Endometrial microvascular endothelial cells (primary cell): ENCODE measurements around the gene CSF2RB. TPM values are rescaled to one million over a fixed set of nuclear protein-coding genes. Genes with fewer than 3 reads are reported as not detected.

Experiments used
- in situ Hi-C: cut with HindIII; loops from 2 replicates; pipeline ENCODE4 v1.10.0; 2017; ENCODE audit warnings: low sequenced_read_pairs, low pct_unique_long_range_greater_than_20kb; ENCODE audit errors: inconsistent ontology term
- total RNA-seq: library from RNA; depleted of rRNA; stranded (reverse); fragments of >200 nt; gene quantifications from one replicate; pipeline ENCODE4 v1.2.3, GENCODE V29; 2015; ENCODE audit errors: inconsistent ontology term

Gene CSF2RB
- total RNA-seq, 1 donor from 2014 or later = 4.1 TPM

DNA sequence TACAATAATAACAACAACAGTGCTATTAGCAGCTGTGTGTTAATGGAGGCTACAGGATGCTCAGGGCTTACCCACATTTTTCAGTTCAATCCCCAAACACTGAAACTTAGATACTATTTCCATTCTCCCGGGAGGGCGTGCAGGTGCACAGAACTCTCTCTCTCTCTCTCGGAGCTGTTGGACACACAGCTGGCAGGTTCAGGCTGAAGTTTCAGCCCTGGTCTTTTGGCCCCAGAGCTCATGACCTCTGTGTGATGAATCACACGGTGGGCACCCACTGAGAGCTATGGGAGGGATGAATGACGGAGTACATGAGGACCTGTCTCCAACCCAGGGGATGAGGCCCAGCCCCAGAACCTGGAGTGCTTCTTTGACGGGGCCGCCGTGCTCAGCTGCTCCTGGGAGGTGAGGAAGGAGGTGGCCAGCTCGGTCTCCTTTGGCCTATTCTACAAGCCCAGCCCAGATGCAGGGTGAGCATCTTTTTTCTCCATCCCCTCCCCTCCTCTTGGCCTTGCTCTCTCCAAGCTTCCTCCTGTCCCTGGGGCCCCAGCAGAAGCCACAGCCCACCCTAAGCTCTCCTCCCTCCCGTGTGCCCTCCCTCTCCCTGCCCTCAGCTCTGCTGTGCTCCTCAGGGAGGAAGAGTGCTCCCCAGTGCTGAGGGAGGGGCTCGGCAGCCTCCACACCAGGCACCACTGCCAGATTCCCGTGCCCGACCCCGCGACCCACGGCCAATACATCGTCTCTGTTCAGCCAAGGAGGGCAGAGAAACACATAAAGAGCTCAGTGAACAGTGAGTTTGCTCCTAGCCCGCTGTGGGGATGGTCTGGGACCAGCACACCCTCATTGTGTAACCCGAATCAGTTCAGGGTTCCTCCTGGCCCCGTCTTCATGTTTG lies 16.9 kb downstream of the CSF2RB start:
- in situ Hi-C loops = no loop called here

DNA sequence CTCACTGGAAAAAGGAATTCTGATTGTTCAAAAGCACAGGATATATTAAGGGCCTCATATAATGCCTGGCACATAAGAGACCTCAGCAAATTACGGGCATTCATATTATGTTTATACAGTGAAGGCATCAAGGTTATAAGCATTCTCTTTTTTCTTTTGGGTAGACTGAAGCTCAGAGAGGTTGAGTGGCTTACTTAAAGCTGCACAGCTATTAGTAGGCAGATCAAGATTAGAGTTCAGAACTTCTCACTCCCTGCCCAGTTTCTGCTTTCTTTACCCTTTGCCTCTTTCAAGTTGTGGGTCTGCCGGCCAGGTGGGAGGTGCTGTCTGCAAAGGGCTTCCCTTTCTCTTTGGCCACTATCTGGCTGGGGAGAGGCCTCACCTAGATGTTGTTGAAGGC lies 18.0 kb downstream of the CSF2RB start:
- in situ Hi-C loops = no loop called here

DNA sequence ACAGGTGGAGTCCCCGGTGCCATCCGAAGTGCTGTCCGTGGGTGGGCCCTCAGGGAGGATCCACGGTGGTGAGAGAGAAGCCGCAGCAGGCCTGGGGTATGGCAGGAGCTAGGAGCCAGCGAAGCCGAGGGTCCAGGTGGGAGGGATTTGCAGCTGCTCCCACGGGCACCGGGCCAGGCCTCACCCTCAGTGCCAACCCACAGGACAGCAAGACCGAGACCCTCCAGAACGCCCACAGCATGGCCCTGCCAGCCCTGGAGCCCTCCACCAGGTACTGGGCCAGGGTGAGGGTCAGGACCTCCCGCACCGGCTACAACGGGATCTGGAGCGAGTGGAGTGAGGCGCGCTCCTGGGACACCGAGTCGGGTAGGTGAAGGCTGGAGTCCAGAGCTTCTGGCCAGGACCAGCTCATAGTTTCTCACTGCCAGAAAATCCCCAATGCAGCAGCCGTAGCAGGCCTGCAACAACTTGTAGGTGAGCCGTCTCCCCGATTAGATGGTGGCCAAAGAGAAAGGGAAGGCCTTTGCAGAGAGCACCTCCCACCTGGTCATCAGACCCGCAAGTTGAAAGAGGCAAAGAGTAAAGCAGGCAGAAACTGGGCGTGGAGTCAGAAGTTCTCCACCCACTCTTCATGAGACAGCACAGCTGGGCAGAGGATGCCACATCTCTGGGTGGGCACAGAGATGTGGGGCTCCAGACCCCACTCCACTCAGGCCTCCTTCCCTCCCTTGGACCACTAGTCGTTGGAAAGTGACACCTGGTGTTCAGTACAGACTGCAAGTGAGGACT lies 20.4 kb downstream of the CSF2RB start:
- in situ Hi-C loops = no loop called here

DNA sequence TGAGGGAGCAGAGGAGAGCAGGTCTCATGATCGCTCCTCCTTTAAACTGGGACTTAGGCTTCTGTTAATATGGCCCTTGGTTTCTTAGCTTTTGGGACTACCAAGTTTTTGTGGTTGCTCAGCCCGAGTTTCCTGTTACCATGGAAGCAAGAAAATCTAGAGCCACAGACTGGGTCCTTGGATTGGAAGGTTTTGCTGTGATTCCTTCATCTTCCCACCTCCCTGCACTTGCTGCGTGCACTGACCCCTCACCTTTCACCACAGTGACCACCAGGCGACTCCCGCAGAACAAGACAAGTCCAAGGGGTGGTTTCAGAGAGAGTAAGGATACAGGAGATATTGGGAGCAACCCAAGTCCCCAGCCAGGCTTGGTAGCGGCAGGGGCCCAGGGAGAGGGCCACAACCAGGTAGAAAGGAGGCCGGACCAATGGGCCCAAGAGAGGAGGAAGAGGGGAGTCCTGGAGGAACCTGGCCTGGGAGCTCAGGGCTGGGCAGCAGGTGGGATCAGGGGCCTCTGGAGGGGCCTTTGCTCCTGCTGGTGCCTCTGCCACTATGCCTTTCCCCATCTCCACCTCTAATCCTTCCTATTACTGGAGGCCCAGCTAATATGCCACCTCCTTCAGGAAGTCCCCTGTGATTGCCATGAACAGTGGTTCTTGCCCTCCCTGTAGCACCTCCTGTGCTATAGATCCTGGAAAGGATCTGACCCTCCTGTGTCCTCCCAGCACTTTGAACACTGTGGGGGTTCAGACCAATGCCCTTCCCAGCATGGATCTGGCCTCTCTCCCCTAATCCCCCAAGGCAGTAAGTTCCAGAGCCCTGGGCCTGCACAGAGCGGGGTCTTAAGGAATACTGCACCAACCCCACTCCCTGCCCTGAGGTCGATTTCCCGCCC lies 21.2 kb downstream of the CSF2RB start:
- in situ Hi-C loops = no loop called here

DNA sequence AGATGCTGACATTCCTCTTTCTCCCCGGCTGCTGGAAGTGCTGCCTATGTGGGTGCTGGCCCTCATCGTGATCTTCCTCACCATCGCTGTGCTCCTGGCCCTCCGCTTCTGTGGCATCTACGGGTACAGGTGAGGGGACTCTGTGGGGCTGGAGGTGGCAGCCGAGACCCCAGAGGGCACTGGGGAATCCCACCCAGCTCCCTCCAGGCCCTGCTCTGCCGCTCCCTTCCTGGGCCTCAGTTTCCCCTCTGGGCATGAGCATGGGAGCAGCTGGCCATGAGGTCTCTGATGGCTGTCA lies 21.8 kb downstream of the CSF2RB start:
- in situ Hi-C loops = no loop called here

DNA sequence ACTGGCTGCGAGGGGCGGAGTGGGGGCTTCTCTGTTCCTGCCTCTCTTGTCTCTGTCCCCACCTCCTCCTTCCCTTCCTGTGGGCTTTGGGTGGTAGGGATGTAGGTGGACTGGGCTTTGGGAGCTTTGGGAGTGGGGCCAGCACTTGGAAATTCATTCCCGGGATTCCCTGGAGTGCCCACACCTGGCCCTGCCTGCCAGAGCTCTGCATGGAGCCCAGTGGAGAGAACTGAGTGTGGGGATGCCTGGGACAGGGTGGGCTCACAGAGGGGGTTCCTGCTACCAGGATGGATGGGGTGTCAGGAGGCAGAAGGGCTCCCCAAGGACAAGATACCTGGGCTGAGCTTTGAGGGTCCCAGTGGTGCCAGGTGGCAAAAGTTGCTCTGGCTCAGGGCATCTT lies 22.3 kb downstream of the CSF2RB start:
- in situ Hi-C loops = no loop called here

DNA sequence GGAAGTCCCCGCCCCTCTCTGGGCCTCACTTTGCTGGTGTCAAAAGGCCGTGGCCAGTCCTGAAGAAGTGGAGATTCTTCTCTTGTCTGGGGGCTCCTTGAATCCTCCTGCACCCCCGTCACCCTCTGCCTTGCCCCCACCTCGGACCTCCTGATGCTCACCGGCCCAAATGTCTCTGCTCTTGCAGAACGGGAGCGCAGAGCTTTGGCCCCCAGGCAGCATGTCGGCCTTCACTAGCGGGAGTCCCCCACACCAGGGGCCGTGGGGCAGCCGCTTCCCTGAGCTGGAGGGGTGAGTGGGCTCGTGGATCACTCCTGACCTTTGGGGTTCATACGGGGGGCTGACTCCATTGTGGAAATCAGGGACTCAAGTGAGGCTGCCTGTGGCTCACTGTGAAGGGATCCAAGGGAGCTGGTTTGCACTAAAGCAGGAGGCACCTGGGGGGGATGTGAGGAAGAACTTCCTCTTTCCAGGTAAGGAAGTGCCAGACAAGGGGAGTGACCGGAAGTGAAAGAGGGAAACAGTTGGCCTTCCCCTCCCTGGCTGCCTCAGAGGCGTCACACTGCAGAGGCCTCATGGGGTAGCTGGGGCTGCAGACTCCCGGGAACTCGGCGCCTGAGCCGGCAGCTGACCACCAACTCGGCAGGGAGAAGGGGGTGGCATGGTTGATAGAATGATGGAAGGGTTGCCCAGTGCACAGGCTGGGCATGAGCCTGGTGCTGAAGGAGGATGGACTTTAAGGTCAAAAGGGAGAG lies 23.1 kb downstream of the CSF2RB start:
- in situ Hi-C loops = no loop called here

DNA sequence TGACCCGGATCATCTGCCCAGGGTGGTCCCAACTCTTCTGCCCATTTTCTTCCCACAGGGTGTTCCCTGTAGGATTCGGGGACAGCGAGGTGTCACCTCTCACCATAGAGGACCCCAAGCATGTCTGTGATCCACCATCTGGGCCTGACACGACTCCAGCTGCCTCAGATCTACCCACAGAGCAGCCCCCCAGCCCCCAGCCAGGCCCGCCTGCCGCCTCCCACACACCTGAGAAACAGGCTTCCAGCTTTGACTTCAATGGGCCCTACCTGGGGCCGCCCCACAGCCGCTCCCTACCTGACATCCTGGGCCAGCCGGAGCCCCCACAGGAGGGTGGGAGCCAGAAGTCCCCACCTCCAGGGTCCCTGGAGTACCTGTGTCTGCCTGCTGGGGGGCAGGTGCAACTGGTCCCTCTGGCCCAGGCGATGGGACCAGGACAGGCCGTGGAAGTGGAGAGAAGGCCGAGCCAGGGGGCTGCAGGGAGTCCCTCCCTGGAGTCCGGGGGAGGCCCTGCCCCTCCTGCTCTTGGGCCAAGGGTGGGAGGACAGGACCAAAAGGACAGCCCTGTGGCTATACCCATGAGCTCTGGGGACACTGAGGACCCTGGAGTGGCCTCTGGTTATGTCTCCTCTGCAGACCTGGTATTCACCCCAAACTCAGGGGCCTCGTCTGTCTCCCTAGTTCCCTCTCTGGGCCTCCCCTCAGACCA lies 24.0 kb downstream of the CSF2RB start:
- in situ Hi-C loops = no loop called here

DNA sequence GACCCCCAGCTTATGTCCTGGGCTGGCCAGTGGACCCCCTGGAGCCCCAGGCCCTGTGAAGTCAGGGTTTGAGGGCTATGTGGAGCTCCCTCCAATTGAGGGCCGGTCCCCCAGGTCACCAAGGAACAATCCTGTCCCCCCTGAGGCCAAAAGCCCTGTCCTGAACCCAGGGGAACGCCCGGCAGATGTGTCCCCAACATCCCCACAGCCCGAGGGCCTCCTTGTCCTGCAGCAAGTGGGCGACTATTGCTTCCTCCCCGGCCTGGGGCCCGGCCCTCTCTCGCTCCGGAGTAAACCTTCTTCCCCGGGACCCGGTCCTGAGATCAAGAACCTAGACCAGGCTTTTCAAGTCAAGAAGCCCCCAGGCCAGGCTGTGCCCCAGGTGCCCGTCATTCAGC lies 24.6 kb downstream of the CSF2RB start:
- in situ Hi-C loops = no loop called here

DNA sequence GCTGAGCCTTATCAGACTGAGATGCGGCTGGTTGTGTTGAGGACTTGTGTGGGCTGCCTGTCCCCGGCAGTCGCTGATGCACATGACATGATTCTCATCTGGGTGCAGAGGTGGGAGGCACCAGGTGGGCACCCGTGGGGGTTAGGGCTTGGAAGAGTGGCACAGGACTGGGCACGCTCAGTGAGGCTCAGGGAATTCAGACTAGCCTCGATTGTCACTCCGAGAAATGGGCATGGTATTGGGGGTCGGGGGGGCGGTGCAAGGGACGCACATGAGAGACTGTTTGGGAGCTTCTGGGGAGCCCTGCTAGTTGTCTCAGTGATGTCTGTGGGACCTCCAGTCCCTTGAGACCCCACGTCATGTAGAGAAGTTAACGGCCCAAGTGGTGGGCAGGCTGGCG lies 25.5 kb downstream of the CSF2RB start:
- in situ Hi-C loops = no loop called here

DNA sequence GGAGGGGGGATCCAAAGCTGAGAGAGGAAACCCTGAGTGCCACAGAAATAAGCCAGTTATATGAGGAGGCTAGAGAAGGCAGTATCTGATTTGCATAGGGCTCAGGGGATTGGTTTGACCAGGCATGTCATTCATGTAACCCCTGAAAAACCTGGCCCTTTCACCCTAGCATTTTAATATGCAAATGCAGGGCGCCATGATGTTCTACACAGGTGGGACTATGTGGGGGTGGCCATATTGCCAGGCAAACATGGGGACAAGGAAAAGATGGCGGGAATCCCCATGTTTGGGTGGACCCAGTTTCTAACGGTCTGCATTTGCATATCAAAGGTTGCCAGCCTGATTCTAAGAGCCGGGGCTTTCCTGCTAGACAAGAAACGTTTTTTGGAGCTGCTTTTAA lies 27.2 kb downstream of the CSF2RB start:
- in situ Hi-C loops = no loop called here

DNA sequence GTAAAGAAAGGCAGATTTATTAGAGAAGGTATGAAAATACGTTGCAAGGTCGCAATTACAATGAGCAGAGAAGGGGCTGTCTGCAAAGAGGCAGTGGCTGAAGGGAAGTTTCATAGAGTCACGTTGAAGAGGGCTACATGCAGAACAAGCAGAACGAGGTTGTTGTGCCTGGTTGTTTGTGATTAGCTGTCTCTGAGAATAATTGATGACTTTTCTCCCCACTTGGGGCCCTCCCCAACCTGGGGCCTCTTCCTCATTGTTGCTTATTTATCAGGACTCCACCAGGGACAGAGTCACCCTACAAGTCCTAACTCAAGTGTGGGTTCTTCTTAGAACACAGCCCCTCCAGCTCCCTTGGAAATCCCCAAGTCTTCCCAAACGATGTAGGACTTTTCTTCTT lies 29.1 kb downstream of the CSF2RB start:
- in situ Hi-C loops = no loop called here

DNA sequence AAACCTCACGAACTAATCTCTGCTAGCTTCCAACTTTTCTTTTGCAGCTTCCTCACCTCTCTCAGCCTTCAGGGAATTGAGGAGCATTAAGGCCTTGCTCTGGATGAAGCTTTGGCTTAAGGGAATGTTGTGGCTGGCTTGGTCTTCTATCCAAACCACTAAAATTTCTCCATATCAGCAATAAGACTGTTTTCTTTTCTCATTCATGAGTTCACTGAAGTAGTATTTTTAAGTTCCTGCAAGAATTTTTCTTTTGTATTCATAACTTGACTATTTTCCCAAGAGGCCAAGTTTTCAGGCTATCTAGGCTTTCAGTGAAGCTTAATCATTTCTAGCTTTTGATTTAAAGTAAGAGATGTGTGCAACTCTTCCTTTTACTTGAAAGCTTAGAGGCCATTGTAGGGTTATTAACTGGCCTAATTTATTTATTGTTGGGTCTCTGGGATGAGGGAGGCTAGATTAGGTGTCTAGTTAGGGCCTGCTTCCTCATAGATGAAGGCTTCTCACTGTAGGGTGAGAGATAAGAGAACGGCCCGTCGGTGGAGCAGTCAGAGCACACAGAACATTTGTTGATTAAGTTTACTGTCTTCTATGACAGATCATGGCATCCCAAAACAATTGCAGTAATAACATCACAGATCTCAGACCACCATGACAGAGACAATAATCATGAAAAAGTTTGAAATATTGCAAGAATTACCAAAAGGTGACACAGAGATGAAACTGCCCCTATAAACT lies 33.2 kb downstream of the CSF2RB start:
- in situ Hi-C loops = no loop called here

DNA sequence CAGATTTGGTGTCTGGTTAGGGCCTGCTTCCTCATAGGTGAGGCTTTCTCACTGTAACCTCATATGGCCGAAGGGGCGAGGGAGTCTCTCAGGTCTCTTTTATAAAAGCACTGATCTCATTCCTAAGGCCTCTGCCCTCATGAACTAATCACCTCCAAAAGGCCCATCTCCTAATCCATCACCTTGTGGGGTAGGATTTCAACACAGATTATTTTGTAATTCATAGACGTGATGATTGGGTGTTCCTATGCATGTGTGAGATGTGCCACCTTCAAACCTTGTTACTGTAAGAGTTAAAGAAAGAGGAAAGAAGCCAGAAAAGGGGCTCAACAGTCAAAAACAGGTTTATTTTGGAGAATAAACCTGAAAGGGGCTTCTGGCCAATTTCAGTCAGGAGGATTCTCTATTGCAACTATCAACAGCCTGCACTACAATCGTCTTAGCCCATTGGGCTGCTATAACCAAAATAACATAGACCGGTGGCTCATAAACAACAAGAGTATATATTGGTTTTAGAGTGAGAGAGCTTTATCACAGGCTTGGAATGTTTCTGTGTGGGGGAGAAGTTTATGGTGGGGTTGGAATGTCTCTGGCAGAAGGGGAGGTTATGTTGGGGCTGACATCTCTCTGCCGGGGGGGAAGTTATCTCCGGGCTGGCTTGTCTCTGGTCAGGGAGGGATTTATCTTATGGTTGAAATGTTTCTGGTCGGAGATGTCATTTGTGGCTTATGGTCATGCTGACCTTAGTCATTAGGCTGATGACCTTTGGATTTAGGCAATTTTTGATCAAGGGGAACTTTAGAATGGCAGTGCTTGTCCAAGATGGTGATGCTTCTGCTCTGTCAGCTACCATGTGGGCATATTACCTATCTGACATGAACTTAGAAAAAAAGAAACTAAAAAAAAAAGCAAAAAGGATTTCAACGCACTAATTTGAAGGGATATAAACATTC lies 35.1 kb downstream of the CSF2RB start:
- in situ Hi-C loops = no loop called here

DNA sequence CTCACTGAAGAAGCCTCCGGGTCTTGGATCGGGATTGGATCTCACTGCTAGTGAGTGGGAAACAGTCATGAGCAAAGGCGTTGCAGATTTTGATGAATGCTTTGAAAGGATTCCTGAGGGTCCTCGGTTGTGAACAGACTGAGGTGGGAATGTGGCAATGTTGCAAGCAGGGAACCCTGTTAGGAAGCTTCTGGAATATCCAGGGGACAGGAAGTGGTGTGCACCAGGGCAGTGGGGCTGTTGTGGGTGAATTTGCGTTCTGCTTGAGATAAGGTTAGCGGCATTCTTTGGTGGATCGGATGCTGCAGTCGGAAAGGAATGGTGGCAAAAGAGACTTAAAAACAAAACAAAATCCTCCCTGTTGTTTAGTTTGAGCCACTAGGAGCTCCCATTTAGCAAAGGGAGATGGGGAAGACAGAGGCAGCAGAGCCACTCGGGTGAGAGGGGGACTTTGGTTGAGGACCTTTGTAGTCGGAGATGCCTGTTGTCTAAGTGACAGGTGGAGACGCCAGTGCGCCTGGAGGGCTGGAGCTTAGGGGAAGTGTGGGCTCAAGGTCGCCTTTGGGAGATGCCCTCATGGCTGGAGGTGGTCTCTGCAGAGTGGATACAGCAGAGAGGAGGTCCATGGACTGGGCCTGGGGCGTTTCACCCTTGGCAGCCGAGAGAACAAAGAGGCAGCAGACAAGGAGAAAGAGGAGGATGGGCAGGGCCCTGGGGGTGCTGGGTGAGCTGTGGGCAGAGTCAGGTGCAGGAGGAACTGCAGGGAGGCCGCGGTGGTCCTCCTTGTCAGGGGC lies 37.6 kb downstream of the CSF2RB start:
- in situ Hi-C loops = no loop called here

DNA sequence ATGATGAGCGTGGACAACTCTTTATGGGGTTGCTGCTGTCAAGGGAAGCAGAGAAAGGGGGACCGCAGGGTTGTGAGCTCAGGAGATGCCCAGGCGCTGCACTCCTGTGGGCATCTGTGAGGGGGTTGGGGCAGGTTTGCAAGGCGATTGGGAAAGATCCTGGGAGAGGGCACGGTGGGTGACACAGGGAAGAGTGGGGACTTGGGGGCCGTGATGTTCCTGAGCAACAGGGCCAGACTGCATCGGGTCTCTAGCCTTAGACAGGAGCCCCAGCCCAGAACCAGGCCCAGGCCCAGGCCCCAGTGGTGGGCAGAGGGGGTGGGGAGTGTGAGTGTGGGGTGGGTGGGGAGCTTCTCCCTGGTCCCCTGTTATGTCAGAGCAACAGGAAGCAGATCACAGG lies 38.3 kb downstream of the CSF2RB start:
- in situ Hi-C loops = no loop called here
